ENCODE measurements around the gene MNAT1. TPM values are rescaled to one million over a fixed set of nuclear protein-coding genes. Genes with fewer than 3 reads are reported as not detected.

MNAT1 gene
- total RNA-seq, 1 donor from 2014 or later: 40.3 TPM

GRCh38 chr14:60945984-60946383, 211.4 kb downstream of the MNAT1 start:
- H3K36me3 ChIP-seq (ENCODE audit: control insufficient read depth, insufficient read depth, low read length): peaks cover 1% of the 10 kb centered on the region
- TF ChIP-seq CTCF (IDR thresholded peaks at IDR 0.05; ENCODE audit: insufficient read depth, low read length, severe bottlenecking): no peak
- DNase-seq (ENCODE audit: low read depth) (no peak), FAIRE-seq (no peak)
- no peak overlapping the region for H3K4me3 ChIP-seq (ENCODE audit: low read depth, low read length)
- H3K27me3 ChIP-seq (ENCODE audit: control insufficient read depth, insufficient read depth, low read length): no peaks in the 10 kb centered on the region

GRCh38 chr14:60946773-60947172, 212.2 kb downstream of the MNAT1 start:
- Histone ChIP-seq H3K4me3 (ENCODE audit: low read depth, low read length) (no peak overlapping the region), H3K27me3 (ENCODE audit: control insufficient read depth, insufficient read depth, low read length) (no peaks in the 10 kb centered on the region), H3K36me3 (ENCODE audit: control insufficient read depth, insufficient read depth, low read length) (peaks cover 1% of the 10 kb centered on the region)
- TF ChIP-seq CTCF (IDR thresholded peaks at IDR 0.05; ENCODE audit: insufficient read depth, low read length, severe bottlenecking): no peak
- DNase-seq (ENCODE audit: low read depth): no peak
- FAIRE-seq: no peak

- Histone ChIP-seq H3K36me3 (ENCODE audit: control insufficient read depth, insufficient read depth, low read length) (no peaks in the 10 kb centered on the region), H3K27me3 (ENCODE audit: control insufficient read depth, insufficient read depth, low read length) (no peaks in the 10 kb centered on the region), H3K4me3 (ENCODE audit: low read depth, low read length) (no peak overlapping the region)
- DNase-seq (ENCODE audit: low read depth) (no peak), FAIRE-seq (no peak)
- no peak for TF ChIP-seq CTCF (IDR thresholded peaks at IDR 0.05; ENCODE audit: insufficient read depth, low read length, severe bottlenecking)
Measured at GRCh38 chr14:60951776-60952435, 217.3 kb downstream of the MNAT1 start.

GRCh38 chr14:60956202-60956601, 221.6 kb downstream of the MNAT1 start:
- TF ChIP-seq CTCF (IDR thresholded peaks at IDR 0.05; ENCODE audit: insufficient read depth, low read length, severe bottlenecking): no peak
- DNase-seq (ENCODE audit: low read depth) (no peak), FAIRE-seq (no peak)
- Histone ChIP-seq H3K4me3 (ENCODE audit: low read depth, low read length) (no peak overlapping the region), H3K27me3 (ENCODE audit: control insufficient read depth, insufficient read depth, low read length) (no peaks in the 10 kb centered on the region), H3K36me3 (ENCODE audit: control insufficient read depth, insufficient read depth, low read length) (no peaks in the 10 kb centered on the region)

- no peak for DNase-seq (ENCODE audit: low read depth)
- H3K36me3 ChIP-seq (ENCODE audit: control insufficient read depth, insufficient read depth, low read length): no peaks in the 10 kb centered on the region
- no peak for FAIRE-seq
- no peak overlapping the region for H3K4me3 ChIP-seq (ENCODE audit: low read depth, low read length)
- TF ChIP-seq CTCF (IDR thresholded peaks at IDR 0.05; ENCODE audit: insufficient read depth, low read length, severe bottlenecking): no peak
- no peaks in the 10 kb centered on the region for H3K27me3 ChIP-seq (ENCODE audit: control insufficient read depth, insufficient read depth, low read length)
Measured at GRCh38 chr14:60956632-60957031, 222.1 kb downstream of the MNAT1 start.

GRCh38 chr14:60958146-60958545, 223.6 kb downstream of the MNAT1 start:
- Histone ChIP-seq H3K36me3 (ENCODE audit: control insufficient read depth, insufficient read depth, low read length) (no peaks in the 10 kb centered on the region), H3K4me3 (ENCODE audit: low read depth, low read length) (no peak overlapping the region), H3K27me3 (ENCODE audit: control insufficient read depth, insufficient read depth, low read length) (no peaks in the 10 kb centered on the region)
- TF ChIP-seq CTCF (IDR thresholded peaks at IDR 0.05; ENCODE audit: insufficient read depth, low read length, severe bottlenecking): no peak
- DNase-seq (ENCODE audit: low read depth): no peak
- no peak for FAIRE-seq
